ENCODE data around the gene ACP4.
"Not testable (repeated sequence)": the region's sequence is repeated elsewhere in the genome, so short reads cannot be mapped to it uniquely, and the experiment has no call there.

Gene ACP4

GRCh38 chr19:50797781-50798658, 7.8 kb downstream of the ACP4 start:
- DNase-seq (ENCODE audit: low read depth): no peak

GRCh38 chr19:50798659-50799546, 8.7 kb downstream of the ACP4 start:
- no peak for DNase-seq (ENCODE audit: low read depth)

GRCh38 chr19:50799547-50799851, 9.3 kb downstream of the ACP4 start:
- no peak for DNase-seq (ENCODE audit: low read depth)

DNA sequence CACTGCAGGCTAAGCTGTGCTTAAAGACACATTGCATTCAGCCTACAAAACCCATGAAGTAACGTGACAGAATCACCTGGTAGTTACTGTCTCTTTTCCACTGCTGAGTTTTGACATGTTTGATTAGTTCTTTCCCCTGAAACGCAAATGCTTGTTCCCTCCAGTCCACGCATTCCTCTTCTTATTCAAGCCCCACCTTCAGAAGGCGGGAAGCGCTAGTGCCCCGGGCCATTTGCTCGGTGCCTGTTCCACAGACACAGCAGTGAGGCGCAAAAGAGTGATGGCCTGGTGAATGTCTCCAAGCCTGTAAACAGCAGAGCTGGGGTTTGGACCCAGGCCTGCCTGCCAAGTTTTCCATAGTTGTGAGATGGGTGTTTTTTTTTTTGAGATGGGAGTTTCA, 10.9 kb downstream of the ACP4 start:
- no peak for DNase-seq (ENCODE audit: low read depth)

- no peak for DNase-seq (ENCODE audit: low read depth)
Observed at GRCh38 chr19:50803633-50804419, 13.6 kb downstream of the ACP4 start.

DNA sequence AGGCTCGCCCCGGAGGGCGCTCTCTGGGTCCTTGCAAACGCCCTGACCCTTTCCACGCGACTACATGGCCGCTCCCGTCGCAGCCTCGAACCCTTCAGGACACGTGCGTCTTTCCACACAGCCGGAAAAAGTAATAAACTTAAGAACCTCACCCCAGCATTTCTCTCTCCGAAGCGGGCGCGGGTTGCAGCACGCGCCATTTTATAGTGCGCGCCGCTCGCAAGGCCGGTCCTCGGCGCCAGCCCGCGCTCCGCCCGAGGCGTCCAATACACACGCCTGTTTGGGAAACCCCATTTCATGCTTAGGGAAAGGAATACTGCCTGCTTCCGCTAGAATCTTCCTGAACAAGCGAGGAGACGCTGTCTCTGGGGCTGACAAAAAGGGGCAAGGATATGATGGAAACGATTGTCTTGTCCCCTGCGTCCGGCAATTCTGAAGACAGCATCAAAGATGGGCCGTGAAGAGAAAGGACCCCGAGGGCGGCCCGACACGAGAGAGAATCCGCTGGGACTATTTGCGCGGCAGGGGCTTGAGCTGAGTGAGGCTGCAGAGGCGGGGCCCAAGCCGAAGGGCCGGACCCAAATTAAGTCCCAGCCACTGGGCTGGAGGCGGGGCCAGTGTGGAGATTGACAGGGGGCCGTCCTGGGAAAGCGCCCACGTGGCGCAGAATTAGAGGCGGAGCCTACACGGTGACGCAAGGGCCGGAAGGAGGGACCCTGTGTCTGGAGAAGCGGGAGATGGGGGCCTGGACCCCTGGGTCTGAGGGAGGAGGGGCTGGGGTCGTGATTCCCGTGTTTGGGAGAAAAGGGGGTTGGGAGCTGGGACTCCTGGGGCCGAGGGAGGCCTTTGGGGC, 14.4 kb downstream of the ACP4 start:
- peak; percentile 95 for DNase-seq (ENCODE audit: low read depth)

GRCh38 chr19:50808856-50809255, 18.6 kb downstream of the ACP4 start:
- no peak for DNase-seq (ENCODE audit: low read depth)

DNA sequence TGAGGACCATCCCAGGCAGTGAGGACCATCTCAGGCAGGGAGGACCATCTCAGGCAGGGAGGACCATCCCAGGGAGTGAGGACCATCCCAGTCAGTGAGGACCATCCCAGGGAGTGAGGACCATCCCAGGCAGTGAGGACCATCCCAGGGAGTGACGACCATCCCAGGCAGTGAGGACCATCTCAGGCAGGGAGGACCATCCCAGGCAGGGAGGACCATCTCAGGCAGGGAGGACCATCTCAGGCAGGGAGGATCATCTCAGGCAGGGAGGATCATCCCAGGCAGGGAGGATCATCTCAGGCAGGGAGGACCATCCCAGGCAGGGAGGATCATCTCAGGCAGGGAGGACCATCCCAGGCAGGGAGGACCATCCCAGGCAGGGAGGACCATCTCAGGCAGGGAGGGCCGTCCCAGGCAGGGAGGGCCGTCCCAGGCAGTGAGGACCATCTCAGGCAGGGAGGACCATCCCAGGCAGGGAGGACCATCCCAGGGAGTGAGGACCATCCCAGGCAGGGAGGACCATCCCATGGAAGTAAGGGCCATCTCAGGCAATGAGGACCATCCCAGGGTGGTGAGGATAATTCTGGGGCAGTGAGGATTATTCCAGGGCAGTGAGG, 21.5 kb downstream of the ACP4 start:
- not testable (repeated sequence) for DNase-seq (ENCODE audit: low read depth)

- no peak for DNase-seq (ENCODE audit: low read depth)
Observed at GRCh38 chr19:50812474-50812873, 22.3 kb downstream of the ACP4 start.

GRCh38 chr19:50814883-50815282, 24.7 kb downstream of the ACP4 start:
- DNase-seq (ENCODE audit: low read depth): no peak

GRCh38 chr19:50815439-50815838, 25.2 kb downstream of the ACP4 start:
- DNase-seq (ENCODE audit: low read depth): no peak

DNA sequence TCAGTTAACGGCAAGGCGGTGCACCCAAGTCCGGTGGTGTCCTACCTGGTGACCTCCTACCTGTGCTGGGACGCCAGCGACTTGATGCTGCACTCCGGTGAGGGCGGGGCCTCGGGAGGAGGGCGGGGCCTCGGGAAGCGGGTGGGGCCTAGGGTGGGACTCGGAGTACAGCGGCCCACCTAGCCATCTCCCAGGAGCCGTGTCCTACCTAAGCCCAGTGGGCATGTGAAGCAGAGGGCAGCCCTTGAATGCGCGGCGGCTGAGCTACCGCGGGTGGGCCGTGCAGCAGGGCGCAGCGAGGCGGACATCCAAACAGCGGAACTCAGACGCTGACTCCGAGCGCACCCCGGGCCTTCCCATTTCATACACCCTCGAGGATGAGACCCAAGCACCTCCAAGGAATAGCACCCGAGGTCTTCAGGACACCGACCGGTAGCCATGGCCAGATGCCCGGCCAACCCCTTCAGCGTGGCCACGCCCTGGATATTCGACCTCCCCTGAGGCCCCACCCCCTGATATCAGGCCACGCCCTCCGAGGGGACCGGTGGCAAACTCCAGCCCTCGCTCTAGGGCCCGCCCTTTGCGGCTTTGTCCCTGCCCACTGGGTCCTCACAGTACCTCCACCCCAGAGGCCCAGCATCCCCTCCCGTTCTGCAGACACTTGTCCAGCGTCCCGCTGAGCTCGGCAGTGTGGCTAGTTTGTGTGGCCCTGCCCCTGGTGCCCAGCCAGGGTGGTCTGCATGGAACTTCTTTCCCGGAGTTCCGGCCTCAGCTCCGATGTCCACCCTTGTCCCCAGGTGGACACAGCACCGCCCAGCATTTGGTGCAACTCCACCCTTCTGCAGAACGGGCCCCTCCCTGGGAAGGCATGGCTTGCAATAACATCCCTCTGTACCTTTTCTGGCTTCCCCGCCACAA, 28.0 kb downstream of the ACP4 start:
- DNase-seq (ENCODE audit: low read depth): no peak

DNA sequence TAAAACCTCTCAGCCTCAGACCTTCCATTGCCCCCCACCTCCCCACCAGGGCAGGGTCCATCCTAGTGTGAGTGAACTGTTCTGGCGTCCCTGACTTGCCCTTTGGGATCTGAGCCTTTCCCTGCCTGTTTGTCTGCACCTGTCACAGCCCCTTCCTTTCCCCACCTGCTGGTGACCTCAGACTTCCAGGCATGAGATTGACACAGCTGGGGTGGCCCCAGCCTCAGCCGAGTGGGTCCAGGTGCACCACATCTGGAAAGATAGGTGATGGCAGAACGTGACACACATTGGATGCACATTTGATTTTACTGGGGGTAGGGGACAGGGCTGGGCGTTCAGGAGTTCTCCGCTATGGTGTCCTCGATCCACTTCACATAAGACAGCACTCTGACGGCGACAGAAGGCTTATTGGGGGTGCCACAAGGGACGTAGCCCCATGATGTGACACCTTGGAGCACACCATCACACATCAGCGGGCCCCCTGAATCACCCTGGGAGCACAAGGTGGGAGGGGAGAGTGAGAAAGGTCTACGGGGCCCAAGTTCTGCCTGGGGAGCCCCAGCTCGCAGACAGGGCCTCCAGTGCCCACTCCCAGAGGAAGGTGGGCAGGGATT, 28.8 kb downstream of the ACP4 start:
- DNase-seq (ENCODE audit: low read depth): no peak

DNA sequence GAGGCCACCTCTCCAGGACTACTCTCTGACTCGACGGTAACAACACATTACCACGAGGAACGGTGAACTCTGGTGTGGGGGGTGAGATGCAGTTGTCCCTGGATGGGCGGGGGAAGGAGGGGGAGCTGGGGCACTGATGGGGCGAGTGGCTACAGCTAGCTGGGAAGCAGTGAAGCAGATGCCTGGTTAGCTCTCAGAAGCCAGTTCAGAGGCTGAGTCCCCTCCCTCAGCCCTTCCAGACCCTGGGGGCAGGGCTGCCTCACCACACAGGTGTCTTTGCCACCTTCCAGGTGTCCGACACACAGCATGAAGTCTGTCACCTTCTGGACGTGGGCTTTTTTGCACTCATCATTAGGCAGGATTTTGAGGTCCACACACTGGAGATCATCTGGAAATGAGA, 29.4 kb downstream of the ACP4 start:
- no peak for DNase-seq (ENCODE audit: low read depth)

- DNase-seq (ENCODE audit: low read depth): no peak
Observed at GRCh38 chr19:50820086-50820485, 29.9 kb downstream of the ACP4 start.

- no peak for DNase-seq (ENCODE audit: low read depth)
Observed at GRCh38 chr19:50820549-50821247, 30.5 kb downstream of the ACP4 start.

DNA sequence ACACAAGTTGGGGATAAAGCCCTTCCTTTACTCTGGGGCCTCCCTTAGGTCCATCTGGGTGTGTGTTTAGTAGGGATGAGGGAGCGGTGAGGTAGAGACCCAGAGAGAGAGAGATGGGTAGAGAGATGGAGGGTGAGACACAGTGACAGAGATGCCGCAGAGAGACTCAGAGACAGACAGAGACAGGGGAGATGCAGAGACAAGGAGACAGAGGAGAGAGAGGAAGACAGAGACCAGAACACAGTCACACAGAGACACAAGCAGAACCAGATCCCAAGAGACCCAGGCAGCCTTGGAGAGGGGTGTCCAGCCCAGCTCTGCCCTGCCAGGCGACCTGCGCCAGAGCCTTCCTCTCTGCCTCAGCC, 31.0 kb downstream of the ACP4 start:
- no peak for DNase-seq (ENCODE audit: low read depth)

GRCh38 chr19:50821622-50822021, 31.4 kb downstream of the ACP4 start:
- DNase-seq (ENCODE audit: low read depth): no peak

- no peak for DNase-seq (ENCODE audit: low read depth)
Observed at GRCh38 chr19:50822661-50823208, 32.5 kb downstream of the ACP4 start.

Data from non-pigmented ciliary epithelial cell (primary cell).